BLaER1 (cell line): ENCODE measurements around the gene PIP4K2A.

Experiments
- H3K27ac ChIP-seq: shearing (Covaris generic); formaldehyde crosslinking; 2 replicates; pipeline ENCODE4 v1.8.1; 2022
- H3K27me3 ChIP-seq: shearing (Covaris generic); formaldehyde crosslinking; 2 replicates; pipeline ENCODE4 v1.8.1; 2022
- H3K36me3 ChIP-seq: shearing (Covaris generic); formaldehyde crosslinking; 2 replicates; pipeline ENCODE4 v1.8.1; 2022
- H3K4me1 ChIP-seq: shearing (Covaris generic); formaldehyde crosslinking; 2 replicates; pipeline ENCODE4 v1.8.1; 2022
- H3K4me2 ChIP-seq: shearing (Covaris generic); formaldehyde crosslinking; 2 replicates; pipeline ENCODE4 v1.8.1; 2022
- H3K4me3 ChIP-seq: shearing (Covaris generic); formaldehyde crosslinking; 2 replicates; pipeline ENCODE4 v1.8.1; 2022
- H3K9ac ChIP-seq: shearing (Covaris generic); formaldehyde crosslinking; 2 replicates; pipeline ENCODE4 v1.8.1; 2022
- H3K9me3 ChIP-seq: shearing (Covaris generic); formaldehyde crosslinking; 2 replicates; pipeline ENCODE4 v1.8.1; 2022
- H4K20me1 ChIP-seq: shearing (Covaris generic); formaldehyde crosslinking; 2 replicates; pipeline ENCODE4 v1.8.1; 2022
- Cebpa-rat ChIP-seq: shearing (Covaris generic); IDR thresholded peaks from 2 replicates; pipeline ENCODE4 v1.8.1; 2022

The PIP4K2A gene

DNA sequence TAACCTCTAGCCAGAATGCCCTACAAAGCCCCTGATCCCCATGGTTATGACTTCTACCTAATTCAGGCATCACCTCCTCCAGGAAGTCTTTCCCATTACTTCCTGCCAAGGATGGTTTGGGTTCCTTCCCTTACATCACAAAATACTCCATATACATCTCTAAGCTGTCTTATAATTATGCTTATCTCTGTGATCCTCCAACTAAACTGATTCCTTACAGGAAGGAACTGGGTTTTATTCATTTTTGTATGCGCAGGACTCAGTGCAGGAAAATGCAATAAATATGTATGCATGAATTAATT lies 41.3 kb downstream of the PIP4K2A start:
- H3K27ac ChIP-seq, result no peak overlapping the region
- H3K4me2 ChIP-seq, result no peak overlapping the region
- H3K9me3 ChIP-seq, result no peaks in the 10 kb centered on the region
- H3K4me3 ChIP-seq, result no peak overlapping the region
- TF ChIP-seq Cebpa-rat, result no peak
- H3K27me3 ChIP-seq, result no peaks in the 10 kb centered on the region
- peaks cover 91% of the 10 kb centered on the region for H4K20me1 ChIP-seq
- no peaks in the 10 kb centered on the region for H3K36me3 ChIP-seq
- H3K4me1 ChIP-seq, result no peaks in the 10 kb centered on the region
- H3K9ac ChIP-seq, result no peak overlapping the region

- Histone ChIP-seq H3K36me3 (no peaks in the 10 kb centered on the region), H3K9me3 (no peaks in the 10 kb centered on the region), H3K4me2 (no peak overlapping the region), H3K4me3 (no peak overlapping the region), H3K27ac (no peak overlapping the region), H3K9ac (no peak overlapping the region), H3K27me3 (no peaks in the 10 kb centered on the region), H4K20me1 (peaks cover 89% of the 10 kb centered on the region), H3K4me1 (no peaks in the 10 kb centered on the region; the same call in 1 of the 2 replicates)
- TF ChIP-seq Cebpa-rat, result no peak
Observed at GRCh38 chr10:22672319-22673090, 41.9 kb downstream of the PIP4K2A start.

GRCh38 chr10:22670788-22671187 lies 43.6 kb downstream of the PIP4K2A start:
- H3K9me3 ChIP-seq, result no peaks in the 10 kb centered on the region
- no peak for TF ChIP-seq Cebpa-rat
- H3K4me1 ChIP-seq, result peaks cover 17% of the 10 kb centered on the region
- peaks cover 92% of the 10 kb centered on the region for H4K20me1 ChIP-seq
- no peaks in the 10 kb centered on the region for H3K27me3 ChIP-seq
- H3K4me3 ChIP-seq, result no peak overlapping the region
- H3K4me2 ChIP-seq, result no peak overlapping the region
- H3K27ac ChIP-seq, result no peak overlapping the region
- H3K36me3 ChIP-seq, result no peaks in the 10 kb centered on the region
- no peak overlapping the region for H3K9ac ChIP-seq

- H3K9me3 ChIP-seq, result no peaks in the 10 kb centered on the region
- peaks cover 22% of the 10 kb centered on the region for H3K4me1 ChIP-seq
- TF ChIP-seq Cebpa-rat, result no peak
- no peaks in the 10 kb centered on the region for H3K27me3 ChIP-seq
- no peak overlapping the region for H3K9ac ChIP-seq
- no peak overlapping the region for H3K4me3 ChIP-seq
- H3K36me3 ChIP-seq, result no peaks in the 10 kb centered on the region
- H4K20me1 ChIP-seq, result peaks cover 86% of the 10 kb centered on the region
- H3K27ac ChIP-seq, result no peak overlapping the region
- no peak overlapping the region for H3K4me2 ChIP-seq
Observed at GRCh38 chr10:22669163-22669711, 45.1 kb downstream of the PIP4K2A start.

GRCh38 chr10:22667093-22667480 lies 47.3 kb downstream of the PIP4K2A start:
- H3K36me3 ChIP-seq, result no peaks in the 10 kb centered on the region
- H3K9ac ChIP-seq, result no peak overlapping the region
- TF ChIP-seq Cebpa-rat, result no peak
- peak overlapping the region; percentile 66 for H3K4me2 ChIP-seq
- H4K20me1 ChIP-seq, result peaks cover 76% of the 10 kb centered on the region
- H3K27ac ChIP-seq, result no peak overlapping the region
- no peak overlapping the region for H3K4me3 ChIP-seq
- H3K4me1 ChIP-seq, result peaks cover 22% of the 10 kb centered on the region
- no peaks in the 10 kb centered on the region for H3K9me3 ChIP-seq
- H3K27me3 ChIP-seq, result no peaks in the 10 kb centered on the region

DNA sequence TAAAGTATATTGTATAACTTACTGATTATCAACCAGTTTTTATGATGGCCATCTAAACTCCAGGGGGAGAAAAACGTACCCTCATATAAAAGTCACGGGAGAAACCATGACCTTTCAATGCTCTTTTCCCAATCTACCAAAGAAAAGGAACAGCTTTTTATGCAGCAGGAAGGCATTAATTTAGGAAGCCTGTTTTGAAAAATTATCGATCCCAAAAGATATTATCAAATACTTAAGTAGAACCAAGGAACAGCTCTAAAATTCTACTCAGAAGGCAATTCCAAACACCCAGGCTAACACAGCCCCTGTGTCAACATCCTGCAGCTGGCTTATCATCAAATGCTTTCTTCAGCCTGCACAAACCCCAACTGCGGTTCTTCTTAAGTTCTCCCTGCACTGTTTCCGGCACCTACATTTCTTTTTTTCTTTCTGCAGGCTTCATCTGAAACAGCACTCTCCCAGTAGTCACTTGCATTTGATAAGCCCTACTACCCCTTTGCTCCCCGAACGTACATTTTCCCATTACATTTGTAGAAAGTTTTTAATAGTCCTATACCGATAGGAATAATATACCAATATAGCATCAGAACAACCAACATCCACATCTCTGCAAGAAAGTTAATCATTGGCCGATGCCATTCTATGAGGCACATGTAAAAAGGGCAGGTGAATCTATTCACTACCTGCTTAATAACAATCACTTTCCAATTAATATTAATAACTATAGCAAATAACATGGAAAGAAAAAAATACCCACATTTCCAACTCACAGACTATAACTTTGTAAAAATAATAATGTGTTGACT lies 47.9 kb downstream of the PIP4K2A start:
- H4K20me1 ChIP-seq, result peaks cover 75% of the 10 kb centered on the region
- no peaks in the 10 kb centered on the region for H3K36me3 ChIP-seq
- H3K4me2 ChIP-seq, result peak overlapping the region; percentile 66
- no peak overlapping the region for H3K4me3 ChIP-seq
- no peaks in the 10 kb centered on the region for H3K9me3 ChIP-seq
- H3K27ac ChIP-seq, result no peak overlapping the region
- TF ChIP-seq Cebpa-rat, result no peak
- no peaks in the 10 kb centered on the region for H3K27me3 ChIP-seq
- H3K9ac ChIP-seq, result no peak overlapping the region
- H3K4me1 ChIP-seq, result peaks cover 22% of the 10 kb centered on the region

DNA sequence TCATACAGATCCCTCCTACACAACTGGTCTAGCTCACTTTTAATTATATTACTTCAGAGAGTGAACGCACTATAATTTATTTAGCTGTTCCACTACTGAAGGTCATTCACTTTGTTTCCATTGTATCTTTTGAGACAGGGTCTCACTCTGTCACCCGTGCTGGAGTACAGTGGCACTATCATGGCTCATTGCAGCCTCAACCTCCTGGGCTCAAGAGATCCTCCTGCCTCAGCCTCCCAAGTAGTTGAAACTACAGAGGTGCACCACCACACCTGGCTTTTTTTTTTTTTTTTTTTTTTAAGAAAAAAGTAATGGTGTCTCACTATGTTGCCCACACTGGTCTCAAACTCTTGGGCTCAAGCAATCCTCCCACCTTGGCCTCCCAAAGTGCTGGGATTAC lies 49.0 kb downstream of the PIP4K2A start:
- H3K9ac ChIP-seq, result no peak overlapping the region
- no peak for TF ChIP-seq Cebpa-rat
- no peak overlapping the region for H3K4me2 ChIP-seq
- no peaks in the 10 kb centered on the region for H3K36me3 ChIP-seq
- H4K20me1 ChIP-seq, result peaks cover 79% of the 10 kb centered on the region
- no peak overlapping the region for H3K4me3 ChIP-seq
- no peak overlapping the region for H3K27ac ChIP-seq
- peaks cover 22% of the 10 kb centered on the region for H3K4me1 ChIP-seq
- H3K9me3 ChIP-seq, result no peaks in the 10 kb centered on the region
- H3K27me3 ChIP-seq, result no peaks in the 10 kb centered on the region

GRCh38 chr10:22662733-22663330 lies 51.5 kb downstream of the PIP4K2A start:
- Histone ChIP-seq H3K9ac (no peak overlapping the region), H4K20me1 (peaks cover 66% of the 10 kb centered on the region), H3K4me2 (no peak overlapping the region), H3K27ac (no peak overlapping the region), H3K27me3 (no peaks in the 10 kb centered on the region), H3K4me3 (no peak overlapping the region), H3K9me3 (no peaks in the 10 kb centered on the region), H3K4me1 (peaks cover 27% of the 10 kb centered on the region), H3K36me3 (no peaks in the 10 kb centered on the region)
- TF ChIP-seq Cebpa-rat, result no peak

DNA sequence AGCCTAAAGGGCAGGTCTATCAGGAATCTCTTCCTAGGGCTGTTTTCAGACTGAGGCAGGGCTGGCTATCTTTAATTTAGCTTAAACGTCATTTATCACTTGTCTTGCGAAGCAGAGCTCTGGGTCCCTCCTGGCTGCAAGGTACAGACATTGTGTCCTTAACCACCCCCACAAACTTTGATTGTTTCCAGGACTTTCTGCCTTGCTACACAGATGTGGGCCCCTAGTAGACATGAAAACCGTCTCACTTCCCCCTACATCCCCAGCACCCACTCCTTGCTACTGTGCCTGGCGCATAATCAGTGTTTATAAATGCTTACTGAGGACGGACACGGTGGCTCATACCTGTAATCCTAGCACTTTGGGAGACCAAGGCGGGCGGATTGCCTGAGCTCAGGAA lies 54.5 kb downstream of the PIP4K2A start:
- H3K4me3 ChIP-seq, result no peak overlapping the region
- H3K27me3 ChIP-seq, result no peaks in the 10 kb centered on the region
- no peak overlapping the region for H3K9ac ChIP-seq
- no peak for TF ChIP-seq Cebpa-rat
- H3K36me3 ChIP-seq, result no peaks in the 10 kb centered on the region
- H3K4me1 ChIP-seq, result peaks cover 10% of the 10 kb centered on the region; the same call in 1 of the 2 replicates
- H3K9me3 ChIP-seq, result no peaks in the 10 kb centered on the region
- peaks cover 55% of the 10 kb centered on the region for H4K20me1 ChIP-seq
- no peak overlapping the region for H3K4me2 ChIP-seq
- H3K27ac ChIP-seq, result no peak overlapping the region
